ENCODE results near the gene SGTB. TPM values are rescaled to one million over a fixed set of nuclear protein-coding genes. Genes with fewer than 3 reads are reported as not detected.

Gene SGTB, protein sequence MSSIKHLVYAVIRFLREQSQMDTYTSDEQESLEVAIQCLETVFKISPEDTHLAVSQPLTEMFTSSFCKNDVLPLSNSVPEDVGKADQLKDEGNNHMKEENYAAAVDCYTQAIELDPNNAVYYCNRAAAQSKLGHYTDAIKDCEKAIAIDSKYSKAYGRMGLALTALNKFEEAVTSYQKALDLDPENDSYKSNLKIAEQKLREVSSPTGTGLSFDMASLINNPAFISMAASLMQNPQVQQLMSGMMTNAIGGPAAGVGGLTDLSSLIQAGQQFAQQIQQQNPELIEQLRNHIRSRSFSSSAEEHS
- total RNA-seq (2014; rRNA removed; shearing (Covaris generic)) (12.5 and 14.8 TPM in 2 replicates), polyA plus RNA-seq (2016; fragmentation: Nextera tagmentation; extraction: Ambion mirVana) (6.4 and 8.0 TPM in 2 replicates)
- long read RNA-seq, full-length matches to known transcripts: 4 of 5 reads
- long read RNA-seq, partial matches to known transcripts: 0 of 5 reads
- long read RNA-seq, other reads (novel, unspliced or antisense): 1 of 5 reads

DNA sequence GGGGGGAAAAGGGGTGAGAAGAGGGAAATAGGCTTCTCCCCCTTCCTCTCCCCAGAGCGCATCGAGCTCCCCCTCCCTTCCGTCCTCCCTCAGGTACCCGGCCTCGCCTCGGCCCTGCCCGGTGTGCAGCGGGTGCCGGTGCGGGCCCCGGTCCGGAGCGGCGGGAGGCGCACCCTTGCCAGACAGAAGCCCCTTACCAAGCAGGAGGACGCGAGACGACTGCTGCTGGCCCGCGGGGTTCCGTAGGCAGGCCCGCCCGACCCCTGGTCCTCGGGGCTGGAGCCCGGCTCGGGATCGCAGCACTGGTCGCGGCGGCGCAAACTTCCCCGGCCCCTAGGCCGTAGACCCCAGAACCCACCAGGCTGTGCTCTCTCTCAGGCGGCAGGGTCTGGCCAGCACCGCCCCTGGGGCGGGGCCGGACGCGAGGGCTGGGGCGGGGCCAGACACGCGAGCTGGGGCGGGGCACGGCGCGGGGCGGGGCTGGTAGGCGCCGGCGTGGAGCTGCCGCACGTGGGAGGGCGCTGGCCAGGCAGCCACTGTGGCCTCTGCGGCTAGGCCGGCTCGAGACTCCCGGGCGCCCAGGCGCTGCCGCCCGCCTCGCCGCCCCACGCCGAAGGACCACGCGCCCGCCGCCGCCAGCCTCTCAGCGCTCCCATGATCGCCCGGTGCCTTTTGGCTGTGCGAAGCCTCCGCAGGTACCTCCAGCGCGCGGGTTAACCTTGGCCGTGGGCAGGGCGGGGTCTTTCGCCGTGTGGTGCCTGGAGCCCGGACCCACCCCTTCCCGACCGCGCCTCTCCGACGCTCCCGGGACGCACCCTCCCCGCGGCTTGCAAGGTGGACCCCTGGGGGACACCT lies at the start of gene SGTB, which contains the start of gene NLN:
TSS of gene SGTB (minus strand) at position 390 of the 855 bp plus-strand sequence. CDS start 1,302 bp downstream, outside the sequence.
TSS of gene NLN (plus strand) at position 486 of the 855 bp plus-strand sequence. CDS start at position 655, 169 bp downstream.
- peak within 1 kb of the TSS; percentile 95 for H3K4me2 ChIP-seq
- peak within 1 kb of the TSS; percentile 97 for H3K27ac ChIP-seq (ENCODE audit: low read depth)
- H2AFZ ChIP-seq: peak within 1 kb of the TSS; percentile 89
- H3K27me3 ChIP-seq (ENCODE audit: insufficient read depth): no peaks in the 10 kb centered on the region
- H3K36me3 ChIP-seq (ENCODE audit: insufficient read depth): no peaks in the 10 kb centered on the region
- no peaks in the 10 kb centered on the region for H3K9me2 ChIP-seq (ENCODE audit: insufficient read depth)
- peaks cover 56% of the 10 kb centered on the region for H3K79me2 ChIP-seq (replicated peaks; ENCODE audit: insufficient read depth)
- H3K4me1 Mint-ChIP-seq: peaks cover 19% of the 10 kb centered on the region
- no peaks in the 10 kb centered on the region; the same call in 1 of the 3 replicates for H3K9me3 Mint-ChIP-seq
- H3K4me3 ChIP-seq: peak within 1 kb of the TSS; percentile 89
- peaks cover 29% of the 10 kb centered on the region for H3K4me1 ChIP-seq (ENCODE audit: insufficient read depth)
- TF ChIP-seq POLR2AphosphoS5 (IDR thresholded peaks at IDR 0.05; ENCODE audit: low read depth) (peak; percentile 95), ETS1 (IDR thresholded peaks at IDR 0.05) (no peak), STAT1 (IDR thresholded peaks at IDR 0.05; ENCODE audit: unreplicated experiment) (no peak)
- DNase-seq (ENCODE audit: low spot score): peak; percentile 87
- peak within 1 kb of the TSS; percentile 98 for H3K27ac Mint-ChIP-seq
- H3K4me3 Mint-ChIP-seq: peak within 1 kb of the TSS; percentile 95
- peaks cover 4% of the 10 kb centered on the region for H3K27me3 Mint-ChIP-seq (ENCODE audit: insufficient read depth, low read depth, poor library complexity)
- peaks cover 16% of the 10 kb centered on the region for H3K36me3 Mint-ChIP-seq (ENCODE audit: low read depth)
- peaks cover 5% of the 10 kb centered on the region for H3F3A ChIP-seq (replicated peaks; ENCODE audit: low read depth)
- H4K20me1 ChIP-seq (replicated peaks; ENCODE audit: insufficient read depth): peaks cover 9% of the 10 kb centered on the region
- ATAC-seq: peak; percentile 91

DNA sequence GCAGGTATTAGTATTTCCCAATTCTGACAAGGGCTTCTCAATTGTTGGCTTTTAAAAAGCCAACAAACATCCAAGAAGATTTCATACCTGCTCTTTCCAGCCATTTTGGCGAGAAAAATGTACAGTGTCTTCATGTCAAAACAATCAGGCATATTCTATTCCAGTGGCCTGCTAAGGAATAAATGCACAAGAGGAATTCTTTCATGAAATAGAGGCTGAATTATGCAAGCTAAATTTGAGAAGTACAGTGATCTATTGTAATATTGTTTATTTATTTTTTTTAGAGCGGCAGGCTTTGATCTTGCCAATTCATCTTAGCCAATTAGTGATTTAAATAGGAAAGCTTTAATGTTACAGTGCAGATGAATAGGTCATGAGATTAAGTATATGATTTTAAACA lies 49.4 kb upstream of the SGTB start:
- H3K27me3 Mint-ChIP-seq (ENCODE audit: insufficient read depth, low read depth, poor library complexity): peaks cover 3% of the 10 kb centered on the region
- no peak for DNase-seq (ENCODE audit: low spot score)
- H4K20me1 ChIP-seq (replicated peaks; ENCODE audit: insufficient read depth): 0 out of 2 replicates have a peak, but pooled peaks cover 4% of the 10 kb centered on the region
- H3K4me2 ChIP-seq: no peak overlapping the region
- H3K4me3 ChIP-seq: no peak overlapping the region
- no peaks in the 10 kb centered on the region for H3K9me2 ChIP-seq (ENCODE audit: insufficient read depth)
- H3K9me3 Mint-ChIP-seq: no peaks in the 10 kb centered on the region
- no peak for ATAC-seq
- no peaks in the 10 kb centered on the region for H3K27me3 ChIP-seq (ENCODE audit: insufficient read depth)
- H3K79me2 ChIP-seq (replicated peaks; ENCODE audit: insufficient read depth): peaks cover 14% of the 10 kb centered on the region; the same call in 1 of the 2 replicates
- no peaks in the 10 kb centered on the region for H3K4me1 ChIP-seq (ENCODE audit: insufficient read depth)
- H3K36me3 Mint-ChIP-seq (ENCODE audit: low read depth): peaks cover 25% of the 10 kb centered on the region
- no peak overlapping the region for H3K4me3 Mint-ChIP-seq
- H3K27ac Mint-ChIP-seq: no peak overlapping the region
- peaks cover 4% of the 10 kb centered on the region for H3K4me1 Mint-ChIP-seq
- no peak overlapping the region for H3K27ac ChIP-seq (ENCODE audit: low read depth)
- H2AFZ ChIP-seq: no peak overlapping the region
- no peaks in the 10 kb centered on the region for H3F3A ChIP-seq (replicated peaks; ENCODE audit: low read depth)
- peaks cover 3% of the 10 kb centered on the region; the same call in 1 of the 2 replicates for H3K36me3 ChIP-seq (ENCODE audit: insufficient read depth)
- no peak for TF ChIP-seq STAT1 (IDR thresholded peaks at IDR 0.05; ENCODE audit: unreplicated experiment)
- no peak for TF ChIP-seq ZNF331 (CRISPR knock-in tag; IDR thresholded peaks at IDR 0.05; ENCODE audit: low read depth)
- no peak for TF ChIP-seq ETS1 (IDR thresholded peaks at IDR 0.05)
- TF ChIP-seq, protein P1, sequence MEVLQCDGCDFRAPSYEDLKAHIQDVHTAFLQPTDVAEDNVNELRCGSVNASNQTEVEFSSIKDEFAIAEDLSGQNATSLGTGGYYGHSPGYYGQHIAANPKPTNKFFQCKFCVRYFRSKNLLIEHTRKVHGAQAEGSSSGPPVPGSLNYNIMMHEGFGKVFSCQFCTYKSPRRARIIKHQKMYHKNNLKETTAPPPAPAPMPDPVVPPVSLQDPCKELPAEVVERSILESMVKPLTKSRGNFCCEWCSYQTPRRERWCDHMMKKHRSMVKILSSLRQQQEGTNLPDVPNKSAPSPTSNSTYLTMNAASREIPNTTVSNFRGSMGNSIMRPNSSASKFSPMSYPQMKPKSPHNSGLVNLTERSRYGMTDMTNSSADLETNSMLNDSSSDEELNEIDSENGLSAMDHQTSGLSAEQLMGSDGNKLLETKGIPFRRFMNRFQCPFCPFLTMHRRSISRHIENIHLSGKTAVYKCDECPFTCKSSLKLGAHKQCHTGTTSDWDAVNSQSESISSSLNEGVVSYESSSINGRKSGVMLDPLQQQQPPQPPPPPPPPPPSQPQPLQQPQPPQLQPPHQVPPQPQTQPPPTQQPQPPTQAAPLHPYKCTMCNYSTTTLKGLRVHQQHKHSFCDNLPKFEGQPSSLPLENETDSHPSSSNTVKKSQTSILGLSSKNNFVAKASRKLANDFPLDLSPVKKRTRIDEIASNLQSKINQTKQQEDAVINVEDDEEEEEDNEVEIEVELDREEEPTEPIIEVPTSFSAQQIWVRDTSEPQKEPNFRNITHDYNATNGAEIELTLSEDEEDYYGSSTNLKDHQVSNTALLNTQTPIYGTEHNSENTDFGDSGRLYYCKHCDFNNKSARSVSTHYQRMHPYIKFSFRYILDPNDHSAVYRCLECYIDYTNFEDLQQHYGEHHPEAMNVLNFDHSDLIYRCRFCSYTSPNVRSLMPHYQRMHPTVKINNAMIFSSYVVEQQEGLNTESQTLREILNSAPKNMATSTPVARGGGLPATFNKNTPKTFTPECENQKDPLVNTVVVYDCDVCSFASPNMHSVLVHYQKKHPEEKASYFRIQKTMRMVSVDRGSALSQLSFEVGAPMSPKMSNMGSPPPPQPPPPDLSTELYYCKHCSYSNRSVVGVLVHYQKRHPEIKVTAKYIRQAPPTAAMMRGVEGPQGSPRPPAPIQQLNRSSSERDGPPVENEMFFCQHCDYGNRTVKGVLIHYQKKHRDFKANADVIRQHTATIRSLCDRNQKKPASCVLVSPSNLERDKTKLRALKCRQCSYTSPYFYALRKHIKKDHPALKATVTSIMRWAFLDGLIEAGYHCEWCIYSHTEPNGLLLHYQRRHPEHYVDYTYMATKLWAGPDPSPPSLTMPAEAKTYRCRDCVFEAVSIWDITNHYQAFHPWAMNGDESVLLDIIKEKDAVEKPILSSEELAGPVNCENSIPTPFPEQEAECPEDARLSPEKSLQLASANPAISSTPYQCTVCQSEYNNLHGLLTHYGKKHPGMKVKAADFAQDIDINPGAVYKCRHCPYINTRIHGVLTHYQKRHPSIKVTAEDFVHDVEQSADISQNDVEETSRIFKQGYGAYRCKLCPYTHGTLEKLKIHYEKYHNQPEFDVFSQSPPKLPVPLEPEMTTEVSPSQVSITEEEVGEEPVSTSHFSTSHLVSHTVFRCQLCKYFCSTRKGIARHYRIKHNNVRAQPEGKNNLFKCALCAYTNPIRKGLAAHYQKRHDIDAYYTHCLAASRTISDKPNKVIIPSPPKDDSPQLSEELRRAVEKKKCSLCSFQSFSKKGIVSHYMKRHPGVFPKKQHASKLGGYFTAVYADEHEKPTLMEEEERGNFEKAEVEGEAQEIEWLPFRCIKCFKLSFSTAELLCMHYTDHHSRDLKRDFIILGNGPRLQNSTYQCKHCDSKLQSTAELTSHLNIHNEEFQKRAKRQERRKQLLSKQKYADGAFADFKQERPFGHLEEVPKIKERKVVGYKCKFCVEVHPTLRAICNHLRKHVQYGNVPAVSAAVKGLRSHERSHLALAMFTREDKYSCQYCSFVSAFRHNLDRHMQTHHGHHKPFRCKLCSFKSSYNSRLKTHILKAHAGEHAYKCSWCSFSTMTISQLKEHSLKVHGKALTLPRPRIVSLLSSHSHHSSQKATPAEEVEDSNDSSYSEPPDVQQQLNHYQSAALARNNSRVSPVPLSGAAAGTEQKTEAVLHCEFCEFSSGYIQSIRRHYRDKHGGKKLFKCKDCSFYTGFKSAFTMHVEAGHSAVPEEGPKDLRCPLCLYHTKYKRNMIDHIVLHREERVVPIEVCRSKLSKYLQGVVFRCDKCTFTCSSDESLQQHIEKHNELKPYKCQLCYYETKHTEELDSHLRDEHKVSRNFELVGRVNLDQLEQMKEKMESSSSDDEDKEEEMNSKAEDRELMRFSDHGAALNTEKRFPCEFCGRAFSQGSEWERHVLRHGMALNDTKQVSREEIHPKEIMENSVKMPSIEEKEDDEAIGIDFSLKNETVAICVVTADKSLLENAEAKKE (CRISPR knock-in tag; IDR thresholded peaks at IDR 0.05): no peak
- no peak for TF ChIP-seq POLR2AphosphoS5 (IDR thresholded peaks at IDR 0.05; ENCODE audit: low read depth)
- TF ChIP-seq EZH2phosphoT487 (IDR thresholded peaks at IDR 0.05; ENCODE audit: unreplicated experiment): no peak

All from GM23338 (cell line).